CD4-positive, alpha-beta T cell treated with Interferon gamma for 1 hour (primary cell): ENCODE data around the gene AIPL1.

Experiments
- DNase-seq: peaks from one replicate; pipeline ENCODE4 v3.0.0-alpha.2; 2020

AIPL1 gene

GRCh38 chr17:6448473-6448872, 13.6 kb upstream of the AIPL1 start:
- no peak for DNase-seq

GRCh38 chr17:6446516-6447100, 11.7 kb upstream of the AIPL1 start:
- DNase-seq: no peak

DNA sequence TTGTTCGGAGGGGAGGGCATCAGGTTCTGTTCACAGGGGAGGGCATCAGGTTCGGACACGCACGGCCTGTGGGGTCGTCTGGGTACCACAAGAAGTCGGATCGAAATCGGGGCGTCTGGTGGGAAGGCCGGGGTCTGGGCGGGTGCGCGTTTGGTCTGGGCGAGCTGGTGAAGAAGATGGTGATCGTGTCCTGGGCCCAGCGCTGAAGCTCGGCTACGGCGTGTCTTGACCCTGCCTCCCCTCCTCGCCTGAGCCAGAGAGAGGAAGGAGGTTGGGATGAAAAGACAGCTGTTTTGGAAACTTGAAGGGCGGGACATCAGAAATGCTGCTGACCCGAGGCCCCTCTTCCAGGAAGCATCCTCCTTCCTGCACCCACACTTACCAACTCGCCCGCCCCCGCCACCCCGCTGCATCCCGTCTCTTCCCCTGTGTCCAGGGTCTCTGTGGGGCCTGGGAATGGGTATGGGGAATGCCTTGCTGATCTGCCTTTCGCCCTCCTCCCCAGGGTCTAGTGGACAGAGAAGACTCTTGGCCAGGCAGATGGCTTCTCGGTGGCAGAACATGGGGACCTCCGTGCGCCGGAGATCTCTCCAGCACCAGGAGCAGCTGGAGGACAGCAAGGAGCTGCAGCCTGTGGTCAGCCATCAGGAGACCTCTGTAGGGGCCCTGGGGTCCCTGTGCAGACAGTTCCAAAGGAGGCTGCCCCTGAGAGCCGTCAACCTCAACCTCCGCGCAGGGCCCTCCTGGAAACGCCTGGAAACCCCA, 9.8 kb upstream of the AIPL1 start:
- DNase-seq: no peak

DNA sequence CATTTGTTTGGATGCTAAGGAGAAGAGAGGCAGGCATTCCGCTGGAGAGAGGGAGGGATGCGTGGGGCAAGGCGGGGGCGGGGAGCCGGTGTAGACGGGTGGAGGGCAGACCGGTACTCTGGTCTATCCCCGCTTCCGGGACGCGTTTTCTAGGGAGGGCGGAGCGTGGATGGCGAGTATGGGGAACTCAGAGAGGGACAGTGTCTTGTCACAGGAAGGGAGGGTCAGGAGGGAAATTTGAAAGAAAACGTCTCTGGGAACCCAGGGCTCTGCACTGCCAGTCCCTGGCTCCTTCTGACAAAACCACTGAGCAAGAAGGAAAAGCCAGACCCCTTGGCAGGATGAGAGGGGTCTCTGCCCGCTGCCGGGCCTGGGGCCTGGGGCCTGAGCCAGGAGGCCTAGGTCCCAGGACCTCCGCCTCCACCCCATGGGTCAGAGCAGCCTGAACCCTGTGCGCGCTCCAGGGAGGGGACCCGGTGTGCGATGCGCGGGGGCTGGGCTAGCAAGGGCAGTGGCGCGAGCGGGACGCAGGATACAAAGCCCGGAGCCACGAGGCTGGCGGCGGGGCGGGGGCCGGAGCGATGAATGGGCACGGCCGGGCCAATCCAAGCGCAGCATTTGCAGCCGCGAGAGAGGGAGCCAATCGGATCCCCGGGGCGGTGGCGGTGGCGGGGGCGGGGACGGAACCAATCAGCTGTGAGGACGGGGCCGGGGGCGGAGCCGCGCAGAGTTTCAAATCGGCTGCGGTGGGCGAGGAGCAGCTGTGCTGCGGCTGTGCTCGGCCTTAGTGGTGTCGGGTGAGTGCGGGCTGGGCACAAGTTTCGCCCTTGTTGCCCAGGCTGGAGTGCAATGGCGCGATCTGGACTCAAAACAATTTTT, 9.0 kb upstream of the AIPL1 start, which contains the start of gene PIMREG:
PIMREG (plus strand) TSS at position 764 of the 879 bp plus-strand sequence. CDS start 656 bp downstream, outside the sequence.
- DNase-seq: peak; percentile 87

GRCh38 chr17:6442775-6443174, 7.9 kb upstream of the AIPL1 start:
- DNase-seq: no peak

DNA sequence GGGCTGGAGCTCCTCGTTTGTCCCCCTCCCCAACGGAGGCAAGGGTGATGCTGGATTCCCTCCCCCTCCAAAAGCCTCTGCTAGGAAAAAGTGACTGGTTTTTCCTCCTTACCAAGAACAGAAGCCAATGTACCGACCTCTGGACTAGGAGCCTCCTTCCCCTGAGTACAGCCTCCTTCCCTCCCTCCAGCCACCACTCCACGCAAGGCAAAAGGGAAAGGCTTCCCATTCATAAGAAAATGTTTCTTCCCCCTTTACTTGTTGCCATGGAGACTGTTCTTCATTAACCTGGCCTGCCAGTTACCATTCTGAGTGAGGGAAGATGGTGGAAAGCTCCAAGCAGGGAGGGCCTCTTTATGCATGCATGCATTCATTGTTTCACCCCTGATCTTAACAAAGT, 5.0 kb upstream of the AIPL1 start:
- DNase-seq: no peak

GRCh38 chr17:6437956-6438355, 3.0 kb upstream of the AIPL1 start:
- DNase-seq: no peak

- no peak for DNase-seq
Measured at GRCh38 chr17:6437466-6437865, 2.5 kb upstream of the AIPL1 start.

DNA sequence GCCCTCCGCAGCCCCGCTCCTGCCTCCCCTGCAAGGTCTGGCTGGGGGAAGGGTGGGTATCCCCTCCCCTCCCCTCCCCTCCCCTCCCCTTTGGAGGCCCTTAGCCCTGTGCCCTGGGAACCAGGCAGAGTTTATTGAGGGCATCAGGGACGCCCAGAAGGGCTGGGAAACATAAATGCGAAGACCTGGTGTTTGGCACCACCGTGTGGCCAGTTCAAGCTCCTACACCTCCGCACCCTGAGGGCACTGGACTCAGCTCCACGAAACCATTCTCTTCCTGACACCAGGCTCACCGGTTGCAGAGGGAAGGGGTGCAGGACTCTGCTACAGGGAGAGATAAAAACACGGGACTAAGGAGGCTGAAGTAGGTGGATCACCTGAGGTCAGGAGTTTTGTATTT, 1.0 kb upstream of the AIPL1 start:
- DNase-seq: peak; percentile 57

GRCh38 chr17:6430769-6431168, 4.2 kb downstream of the AIPL1 start:
- DNase-seq: no peak

DNA sequence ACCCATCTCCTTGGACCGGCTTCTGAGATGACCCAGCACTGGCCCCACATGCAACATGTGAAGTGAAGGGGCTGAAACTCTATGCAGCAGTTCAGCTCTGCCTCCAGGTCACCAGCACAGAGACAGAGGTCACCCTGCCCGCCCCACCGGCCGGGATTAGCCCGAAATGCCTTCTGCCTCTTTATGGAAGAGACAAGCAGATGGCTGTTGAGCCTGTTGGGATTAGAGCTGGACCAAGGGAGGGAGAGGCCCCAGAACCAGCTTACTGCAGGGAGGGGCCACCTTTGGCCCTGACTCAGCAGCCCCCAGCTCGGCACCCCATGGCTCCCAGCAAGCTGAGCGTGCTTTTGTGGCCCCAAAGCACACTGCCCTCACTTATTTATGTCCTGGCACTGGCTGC, 5.7 kb downstream of the AIPL1 start:
- DNase-seq: no peak

DNA sequence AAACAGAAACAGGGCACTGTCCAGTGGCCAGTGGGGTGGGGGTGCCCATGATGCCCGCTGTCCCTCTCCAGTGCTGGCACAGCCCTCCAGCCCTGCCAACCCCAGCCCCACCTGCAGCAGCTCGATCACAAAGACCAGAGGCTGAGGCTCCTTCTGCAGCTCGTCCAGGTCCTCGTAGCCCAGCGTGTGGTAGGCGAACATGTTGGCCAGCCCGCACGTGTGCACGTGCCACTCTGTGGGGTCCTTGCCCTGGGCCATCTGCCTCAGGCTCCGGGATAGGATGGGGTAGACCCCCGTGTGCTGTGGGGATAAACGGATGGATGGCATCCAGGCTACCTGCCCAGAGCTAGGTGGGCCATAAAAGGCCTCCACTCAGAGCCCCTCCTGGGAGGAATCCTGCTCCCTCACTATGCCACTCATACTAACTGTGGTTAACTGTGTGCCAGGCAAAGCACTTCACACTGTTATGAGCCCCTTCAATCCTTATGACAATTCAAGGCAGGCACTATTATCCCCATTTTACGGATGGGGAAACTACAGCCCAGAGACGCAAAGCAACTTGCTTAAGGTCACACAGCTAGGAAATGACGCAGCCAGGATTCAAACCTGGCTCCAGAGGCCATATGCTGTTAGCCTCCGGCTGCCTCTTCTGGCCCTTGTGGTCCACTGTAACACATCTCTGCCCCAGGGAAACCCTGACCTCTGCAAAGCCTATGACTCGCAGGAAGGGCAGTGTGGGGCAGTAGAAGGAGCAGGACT, 6.5 kb downstream of the AIPL1 start:
- no peak for DNase-seq

GRCh38 chr17:6427279-6427781, 7.6 kb downstream of the AIPL1 start:
- peak; percentile 18 for DNase-seq

DNA sequence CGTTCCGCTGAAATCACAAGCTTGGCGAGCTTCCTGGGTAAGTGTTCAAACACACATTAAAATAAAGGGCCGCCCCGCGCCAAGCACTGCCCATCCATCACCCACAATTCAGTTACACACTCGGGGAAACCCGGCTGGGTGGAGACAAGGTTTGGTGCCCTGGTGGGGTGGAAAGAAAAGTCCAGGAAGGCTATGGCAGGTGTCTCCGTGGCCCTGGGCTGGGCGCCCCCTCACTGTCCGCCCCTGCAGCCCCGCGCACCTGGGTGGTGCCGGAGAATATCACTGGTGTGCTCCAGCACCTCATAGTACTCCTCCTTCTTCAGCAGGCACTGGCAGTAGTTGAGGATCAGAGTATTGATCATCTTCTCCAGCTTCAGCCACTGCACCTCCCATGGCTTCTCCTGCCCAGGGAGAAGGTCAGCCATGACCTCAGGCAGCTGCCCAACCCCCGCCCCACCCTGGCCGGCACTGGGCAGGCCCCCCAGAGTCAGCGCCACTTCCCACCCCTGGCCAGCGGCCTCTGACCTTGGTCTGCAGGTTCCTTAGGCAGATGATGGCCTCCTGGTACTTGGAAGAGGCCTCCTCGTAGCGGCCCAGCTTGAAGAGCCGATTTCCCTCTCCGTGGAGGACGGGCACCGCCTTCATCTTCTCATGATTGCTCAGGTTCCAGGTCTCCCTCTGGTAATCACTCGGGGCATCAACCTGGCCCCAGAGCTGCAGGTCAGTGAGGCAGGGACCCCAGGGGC, 8.4 kb downstream of the AIPL1 start:
- DNase-seq: no peak

DNA sequence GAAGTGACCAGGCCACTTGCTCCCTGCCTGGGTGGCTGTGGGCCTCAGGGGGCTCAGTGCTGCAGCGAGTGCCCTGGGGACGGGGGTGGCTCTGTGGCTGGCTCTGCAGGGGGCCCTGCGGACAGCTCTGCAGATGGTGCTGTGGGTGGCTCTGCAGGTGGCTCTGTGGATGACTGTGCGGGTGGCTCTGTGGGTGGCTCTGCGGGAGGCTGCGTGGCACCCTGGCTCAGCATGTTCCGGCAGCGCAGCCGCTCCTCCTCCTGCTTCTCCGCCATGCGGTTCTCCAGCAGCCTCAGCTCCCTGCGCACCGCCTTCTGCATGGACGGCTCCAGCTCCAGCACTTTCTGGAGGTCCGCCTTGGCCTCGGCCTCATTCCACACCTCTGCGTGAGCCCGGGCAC, 9.5 kb downstream of the AIPL1 start:
- no peak for DNase-seq

- no peak for DNase-seq
Measured at GRCh38 chr17:6423931-6424330, 11.0 kb downstream of the AIPL1 start.

- DNase-seq: no peak
Measured at GRCh38 chr17:6422654-6423241, 12.2 kb downstream of the AIPL1 start.

DNA sequence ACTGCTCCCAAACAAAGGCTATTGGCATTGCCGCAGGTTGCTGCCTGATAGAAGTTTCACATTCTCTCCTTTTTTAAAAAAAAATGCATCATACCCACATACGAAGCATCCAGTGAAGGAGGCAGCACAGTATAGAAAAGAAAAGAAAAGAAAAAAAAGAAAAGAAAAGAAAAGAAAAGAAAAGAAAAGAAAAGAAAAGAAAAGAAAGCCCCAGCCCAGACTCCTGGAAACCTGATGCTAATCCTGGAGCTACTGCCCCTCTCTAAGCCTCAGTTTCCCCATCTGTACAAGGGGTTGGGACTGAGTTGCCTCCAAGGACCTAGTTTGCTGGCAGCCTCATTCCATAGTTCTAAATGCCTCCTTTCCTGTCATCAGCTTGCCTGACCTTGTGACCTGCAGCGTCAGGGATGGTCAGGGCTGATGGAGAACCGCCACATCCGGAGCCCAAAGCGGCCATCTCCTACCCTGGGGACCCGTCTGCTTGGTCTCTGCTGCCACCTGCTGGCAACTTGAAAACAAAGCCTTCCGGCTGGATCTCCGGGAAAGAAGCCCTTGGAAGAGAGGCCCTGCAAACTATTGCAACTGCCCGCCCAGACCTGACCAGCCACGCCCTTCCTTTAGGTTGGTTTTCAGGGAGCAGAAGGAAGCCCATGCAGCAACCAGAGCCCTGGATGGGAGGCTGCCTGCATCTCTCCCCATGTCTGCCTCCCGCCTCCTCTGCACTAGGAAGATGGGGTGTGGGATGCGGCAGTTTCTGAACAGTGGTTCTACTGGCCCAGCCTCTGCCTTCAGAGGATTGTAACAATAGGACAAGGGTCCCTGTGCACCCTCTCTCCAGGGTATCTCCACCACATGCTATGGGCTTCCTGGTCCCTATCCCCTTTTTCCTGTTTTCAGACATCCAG, 13.0 kb downstream of the AIPL1 start:
- peak; percentile 72 for DNase-seq

DNA sequence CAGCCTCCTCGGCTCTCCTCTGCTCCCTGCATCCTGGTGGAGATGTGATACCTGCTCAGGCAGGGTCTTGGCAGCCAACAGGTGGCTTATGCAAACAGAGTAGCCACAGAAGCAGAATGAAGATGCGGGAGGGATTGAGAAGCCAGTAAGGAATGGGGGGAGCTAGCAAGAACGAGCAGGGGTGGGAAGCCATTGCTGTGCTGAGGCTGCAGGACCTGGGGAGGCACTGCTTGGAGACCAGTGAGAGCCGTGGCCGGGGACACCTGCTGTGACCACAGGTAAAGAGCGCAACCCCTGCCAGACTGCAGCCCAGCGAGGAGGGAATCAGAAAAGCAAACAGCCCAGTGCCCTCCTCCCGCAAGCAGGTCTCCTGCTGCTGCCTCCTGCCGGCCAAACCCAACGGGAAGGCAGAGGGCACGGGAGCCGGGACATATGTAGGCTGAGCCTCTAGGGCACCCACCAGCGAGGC, 14.7 kb downstream of the AIPL1 start:
- DNase-seq: peak; percentile 13

DNA sequence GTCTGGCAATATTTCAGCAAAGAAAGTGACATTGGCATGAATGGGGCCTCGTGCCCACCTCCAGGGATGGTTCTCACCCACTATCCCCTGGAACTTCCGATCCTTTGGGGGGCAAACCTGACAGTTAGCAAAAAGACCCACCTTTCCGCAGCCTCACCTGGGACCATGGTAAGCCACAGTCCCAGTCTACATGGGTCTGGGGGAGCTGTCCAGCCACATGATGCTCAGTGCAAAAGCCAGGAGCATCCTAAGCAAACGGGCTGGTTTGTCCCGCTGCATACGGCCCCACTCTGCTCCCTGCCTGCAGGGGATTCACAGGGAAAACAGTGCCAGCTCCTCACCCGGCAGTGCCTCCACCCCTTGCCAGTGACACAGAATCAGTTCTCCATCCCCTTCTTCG, 19.3 kb downstream of the AIPL1 start:
- DNase-seq: no peak
